Activated CD8-positive, alpha-beta memory T cell treated with anti-CD3 and anti-CD28 coated beads, Interleukin-2, amount 50 U/mL, for 1 hour (primary cell): ENCODE measurements around the gene MYG1.

ENCODE experiments used
- DNase-seq: peaks from one replicate; pipeline ENCODE4 v3.0.0-alpha.2; 2020; ENCODE audit errors: extremely low read depth

Gene MYG1

GRCh38 chr12:53299454-53300180 is at the start of gene MYG1:
TSS of gene MYG1 (plus strand) at chr12:53299695. CDS start at chr12:53299738, 43 bp downstream.
- DNase-seq, result no peak

- DNase-seq, result no peak
These were observed 47.8 kb upstream of the MYG1 start for GRCh38 chr12:53251477-53252348.

GRCh38 chr12:53252349-53252916 is 47.1 kb upstream of the MYG1 start:
- no peak for DNase-seq

- DNase-seq, result no peak
These were observed 46.2 kb upstream of the MYG1 start for GRCh38 chr12:53253298-53253697.

GRCh38 chr12:53254816-53255545 is 44.5 kb upstream of the MYG1 start:
- DNase-seq, result no peak

- DNase-seq, result no peak
These were observed 43.5 kb upstream of the MYG1 start for GRCh38 chr12:53255996-53256395.

- no peak for DNase-seq
These were observed 40.7 kb upstream of the MYG1 start for GRCh38 chr12:53258541-53259539.

- no peak for DNase-seq
These were observed 39.6 kb upstream of the MYG1 start for GRCh38 chr12:53259891-53260290.

GRCh38 chr12:53265783-53266182 is 33.7 kb upstream of the MYG1 start:
- DNase-seq, result no peak

- no peak for DNase-seq
These were observed 32.0 kb upstream of the MYG1 start for GRCh38 chr12:53267306-53267998.

- peak; percentile 55 for DNase-seq
These were observed 31.4 kb upstream of the MYG1 start, which contains the start of gene ESPL1 for GRCh38 chr12:53267999-53268629. TSS of gene ESPL1 (plus strand) at chr12:53268299. CDS start at chr12:53268767, 468 bp downstream.

GRCh38 chr12:53268630-53269562 is 30.6 kb upstream of the MYG1 start:
- DNase-seq, result no peak

GRCh38 chr12:53274445-53274844 is 25.1 kb upstream of the MYG1 start:
- DNase-seq, result no peak

GRCh38 chr12:53276511-53276910 is 23.0 kb upstream of the MYG1 start:
- no peak for DNase-seq

GRCh38 chr12:53277981-53278380 is 21.5 kb upstream of the MYG1 start:
- DNase-seq, result no peak

GRCh38 chr12:53279283-53279869 is 20.1 kb upstream of the MYG1 start:
- DNase-seq, result no peak

- no peak for DNase-seq
These were observed 19.5 kb upstream of the MYG1 start for GRCh38 chr12:53279888-53280498.

GRCh38 chr12:53286448-53286847 is 13.0 kb upstream of the MYG1 start:
- DNase-seq, result no peak
